ENCODE results near the gene CAPN13. TPM values are rescaled to one million over a fixed set of nuclear protein-coding genes. Genes with fewer than 3 reads are reported as not detected.

Gene CAPN13
- total RNA-seq, 1 experiment from 2014 or later = not detected

DNA sequence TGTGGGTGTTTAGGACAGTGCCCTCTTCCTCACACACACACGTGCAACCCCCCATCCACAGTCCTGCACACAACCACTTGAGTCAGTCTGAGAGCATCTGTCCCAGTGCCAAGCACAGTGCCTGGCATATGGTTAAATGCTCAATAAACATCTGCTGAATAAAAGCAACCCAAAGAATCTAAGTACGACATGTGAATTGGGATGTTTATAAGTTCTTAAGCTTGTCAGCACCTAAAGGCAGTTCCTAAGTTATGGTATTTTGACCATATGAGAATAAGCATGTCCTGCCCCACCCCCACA is 37.8 kb downstream of the CAPN13 start:
- BruUV-seq (replicated peaks) = no TSS peak
- no peak for ATAC-seq
- intact Hi-C loops (cut with micrococcal nuclease; ENCODE audit: unreplicated experiment) = no loop called here
- Histone ChIP-seq H3K4me3 (ENCODE audit: low read depth in 2 of 2, low read length in 2 of 2) (no peak overlapping the region), H3K27ac (ENCODE audit: low read length) (no peak overlapping the region), H3K36me3 (ENCODE audit: control insufficient read depth, insufficient read depth, low read length) (no peaks in the 10 kb centered on the region), H3K9me3 (ENCODE audit: control insufficient read depth, insufficient read depth, low read depth, low read length) (no peaks in the 10 kb centered on the region), H3K27me3 (ENCODE audit: control insufficient read depth, insufficient read depth, low read length) (peaks cover 9% of the 10 kb centered on the region), H3K4me1 (ENCODE audit: control insufficient read depth, insufficient read depth, low read length) (no peaks in the 10 kb centered on the region)
- ChIA-PET POLR2A (no interaction called here), CTCF (no interaction called here)
- no peak for DNase-seq (ENCODE audit: low read depth, low spot score)
- TF ChIP-seq, protein P1, sequence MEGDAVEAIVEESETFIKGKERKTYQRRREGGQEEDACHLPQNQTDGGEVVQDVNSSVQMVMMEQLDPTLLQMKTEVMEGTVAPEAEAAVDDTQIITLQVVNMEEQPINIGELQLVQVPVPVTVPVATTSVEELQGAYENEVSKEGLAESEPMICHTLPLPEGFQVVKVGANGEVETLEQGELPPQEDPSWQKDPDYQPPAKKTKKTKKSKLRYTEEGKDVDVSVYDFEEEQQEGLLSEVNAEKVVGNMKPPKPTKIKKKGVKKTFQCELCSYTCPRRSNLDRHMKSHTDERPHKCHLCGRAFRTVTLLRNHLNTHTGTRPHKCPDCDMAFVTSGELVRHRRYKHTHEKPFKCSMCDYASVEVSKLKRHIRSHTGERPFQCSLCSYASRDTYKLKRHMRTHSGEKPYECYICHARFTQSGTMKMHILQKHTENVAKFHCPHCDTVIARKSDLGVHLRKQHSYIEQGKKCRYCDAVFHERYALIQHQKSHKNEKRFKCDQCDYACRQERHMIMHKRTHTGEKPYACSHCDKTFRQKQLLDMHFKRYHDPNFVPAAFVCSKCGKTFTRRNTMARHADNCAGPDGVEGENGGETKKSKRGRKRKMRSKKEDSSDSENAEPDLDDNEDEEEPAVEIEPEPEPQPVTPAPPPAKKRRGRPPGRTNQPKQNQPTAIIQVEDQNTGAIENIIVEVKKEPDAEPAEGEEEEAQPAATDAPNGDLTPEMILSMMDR (IDR thresholded peaks at IDR 0.05) = no peak
- no peak for TF ChIP-seq SIN3A (IDR thresholded peaks at IDR 0.05; ENCODE audit: borderline replicate concordance, insufficient read depth, low read depth, low read length)
- TF ChIP-seq POLR2AphosphoS5 (IDR thresholded peaks at IDR 0.05; ENCODE audit: low read depth, low read length) = no peak
- TF ChIP-seq, protein P2, sequence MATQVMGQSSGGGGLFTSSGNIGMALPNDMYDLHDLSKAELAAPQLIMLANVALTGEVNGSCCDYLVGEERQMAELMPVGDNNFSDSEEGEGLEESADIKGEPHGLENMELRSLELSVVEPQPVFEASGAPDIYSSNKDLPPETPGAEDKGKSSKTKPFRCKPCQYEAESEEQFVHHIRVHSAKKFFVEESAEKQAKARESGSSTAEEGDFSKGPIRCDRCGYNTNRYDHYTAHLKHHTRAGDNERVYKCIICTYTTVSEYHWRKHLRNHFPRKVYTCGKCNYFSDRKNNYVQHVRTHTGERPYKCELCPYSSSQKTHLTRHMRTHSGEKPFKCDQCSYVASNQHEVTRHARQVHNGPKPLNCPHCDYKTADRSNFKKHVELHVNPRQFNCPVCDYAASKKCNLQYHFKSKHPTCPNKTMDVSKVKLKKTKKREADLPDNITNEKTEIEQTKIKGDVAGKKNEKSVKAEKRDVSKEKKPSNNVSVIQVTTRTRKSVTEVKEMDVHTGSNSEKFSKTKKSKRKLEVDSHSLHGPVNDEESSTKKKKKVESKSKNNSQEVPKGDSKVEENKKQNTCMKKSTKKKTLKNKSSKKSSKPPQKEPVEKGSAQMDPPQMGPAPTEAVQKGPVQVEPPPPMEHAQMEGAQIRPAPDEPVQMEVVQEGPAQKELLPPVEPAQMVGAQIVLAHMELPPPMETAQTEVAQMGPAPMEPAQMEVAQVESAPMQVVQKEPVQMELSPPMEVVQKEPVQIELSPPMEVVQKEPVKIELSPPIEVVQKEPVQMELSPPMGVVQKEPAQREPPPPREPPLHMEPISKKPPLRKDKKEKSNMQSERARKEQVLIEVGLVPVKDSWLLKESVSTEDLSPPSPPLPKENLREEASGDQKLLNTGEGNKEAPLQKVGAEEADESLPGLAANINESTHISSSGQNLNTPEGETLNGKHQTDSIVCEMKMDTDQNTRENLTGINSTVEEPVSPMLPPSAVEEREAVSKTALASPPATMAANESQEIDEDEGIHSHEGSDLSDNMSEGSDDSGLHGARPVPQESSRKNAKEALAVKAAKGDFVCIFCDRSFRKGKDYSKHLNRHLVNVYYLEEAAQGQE (IDR thresholded peaks at IDR 0.05; ENCODE audit: insufficient read depth in 1 of 2, low read depth in 2 of 2, low read length in 1 of 2) = no peak
- no peak for TF ChIP-seq TCF7L2 (IDR thresholded peaks at IDR 0.05; ENCODE audit: low read depth, low read length)
- in situ Hi-C loops (cut with HindIII; ENCODE audit: low pct_unique_long_range_greater_than_20kb, low sequenced_read_pairs) = no loop called here

- peaks cover 9% of the 10 kb centered on the region for H3K27me3 ChIP-seq (ENCODE audit: control insufficient read depth, insufficient read depth, low read length)
- no TSS peak for BruUV-seq (replicated peaks)
- TF ChIP-seq, protein P2 (IDR thresholded peaks at IDR 0.05; ENCODE audit: insufficient read depth in 1 of 2, low read depth in 2 of 2, low read length in 1 of 2) = no peak
- no peak for TF ChIP-seq POLR2AphosphoS5 (IDR thresholded peaks at IDR 0.05; ENCODE audit: low read depth, low read length)
- TF ChIP-seq TCF7L2 (IDR thresholded peaks at IDR 0.05; ENCODE audit: low read depth, low read length) = no peak
- TF ChIP-seq, protein P1 (IDR thresholded peaks at IDR 0.05) = no peak
- TF ChIP-seq SIN3A (IDR thresholded peaks at IDR 0.05; ENCODE audit: borderline replicate concordance, insufficient read depth, low read depth, low read length) = no peak
These were observed 38.4 kb downstream of the CAPN13 start for GRCh38 chr2:30768708-30769480.

More at GRCh38 chr2:30768708-30769480, 38.4 kb downstream of the CAPN13 start:
- Histone ChIP-seq H3K27ac (ENCODE audit: low read length) (no peak overlapping the region), H3K9me3 (ENCODE audit: control insufficient read depth, insufficient read depth, low read depth, low read length) (no peaks in the 10 kb centered on the region), H3K36me3 (ENCODE audit: control insufficient read depth, insufficient read depth, low read length) (no peaks in the 10 kb centered on the region), H3K4me1 (ENCODE audit: control insufficient read depth, insufficient read depth, low read length) (no peaks in the 10 kb centered on the region), H3K4me3 (ENCODE audit: low read depth in 2 of 2, low read length in 2 of 2) (no peak overlapping the region)
- no peak for ATAC-seq
- CTCF ChIA-PET = no interaction called here
- in situ Hi-C loops (cut with HindIII; ENCODE audit: low pct_unique_long_range_greater_than_20kb, low sequenced_read_pairs) = no loop called here
- intact Hi-C loops (cut with micrococcal nuclease; ENCODE audit: unreplicated experiment) = no loop called here
- POLR2A ChIA-PET = no interaction called here
- DNase-seq (ENCODE audit: low read depth, low spot score) = no peak
